GM19395 (cell line): ENCODE measurements around the gene GAL3ST3.
"Not testable (repeated sequence)": the region's sequence is repeated elsewhere in the genome, so short reads cannot be mapped to it uniquely, and the experiment has no call there.

Experiments
- ATAC-seq: cut with Tn5 transposase; IDR thresholded peaks from one replicate; pipeline ENCODE4 v1.9.1; 2021; ENCODE audit warnings: mild to moderate bottlenecking, moderate library complexity; ENCODE audit not compliant: unreplicated experiment

The GAL3ST3 gene

GRCh38 chr11:66014804-66015453, 34.0 kb downstream of the GAL3ST3 start:
- ATAC-seq: no peak

DNA sequence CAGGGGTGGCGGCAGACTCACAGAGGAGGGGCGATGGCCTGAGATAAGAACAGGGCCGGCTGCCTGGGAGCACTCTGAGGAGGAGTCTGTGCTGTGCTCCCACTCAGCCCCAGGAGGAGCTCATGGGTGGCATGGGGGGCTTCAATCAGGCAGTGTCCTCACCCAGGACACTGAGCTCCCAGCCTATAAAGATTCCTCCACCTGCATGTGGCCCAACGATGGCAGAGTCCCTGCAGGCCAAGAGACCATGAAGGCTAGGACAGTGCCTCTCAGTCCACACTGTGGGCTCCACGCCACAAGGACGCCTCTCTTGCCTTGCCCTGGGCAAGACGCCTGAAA, 35.2 kb downstream of the GAL3ST3 start:
- no peak for ATAC-seq

GRCh38 chr11:66012946-66013761, 35.8 kb downstream of the GAL3ST3 start:
- ATAC-seq: no peak

GRCh38 chr11:66012371-66012945, 36.5 kb downstream of the GAL3ST3 start:
- ATAC-seq: no peak

DNA sequence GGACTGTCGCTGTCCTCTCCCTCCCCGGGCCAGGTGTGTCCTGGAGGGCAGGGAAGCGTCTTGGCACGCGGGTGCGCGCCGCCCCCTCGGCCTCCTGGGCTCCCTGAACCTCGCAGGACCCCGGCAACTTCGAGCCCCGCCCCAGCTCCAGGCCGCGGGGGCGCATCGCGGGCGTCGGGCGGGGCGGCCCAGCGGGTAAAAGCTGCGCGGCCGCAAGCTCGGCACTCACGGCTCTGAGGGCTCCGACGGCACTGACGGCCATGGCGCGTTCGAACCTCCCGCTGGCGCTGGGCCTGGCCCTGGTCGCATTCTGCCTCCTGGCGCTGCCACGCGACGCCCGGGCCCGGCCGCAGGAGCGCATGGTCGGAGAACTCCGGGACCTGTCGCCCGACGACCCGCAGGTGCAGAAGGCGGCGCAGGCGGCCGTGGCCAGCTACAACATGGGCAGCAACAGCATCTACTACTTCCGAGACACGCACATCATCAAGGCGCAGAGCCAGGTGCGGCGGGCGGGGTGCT, 37.1 kb downstream of the GAL3ST3 start, which contains the start of gene CST6:
CST6 (plus strand) TSS at position 224 of the 519 bp plus-strand sequence; CDS start at position 261, 37 bp downstream.
- ATAC-seq: no peak

DNA sequence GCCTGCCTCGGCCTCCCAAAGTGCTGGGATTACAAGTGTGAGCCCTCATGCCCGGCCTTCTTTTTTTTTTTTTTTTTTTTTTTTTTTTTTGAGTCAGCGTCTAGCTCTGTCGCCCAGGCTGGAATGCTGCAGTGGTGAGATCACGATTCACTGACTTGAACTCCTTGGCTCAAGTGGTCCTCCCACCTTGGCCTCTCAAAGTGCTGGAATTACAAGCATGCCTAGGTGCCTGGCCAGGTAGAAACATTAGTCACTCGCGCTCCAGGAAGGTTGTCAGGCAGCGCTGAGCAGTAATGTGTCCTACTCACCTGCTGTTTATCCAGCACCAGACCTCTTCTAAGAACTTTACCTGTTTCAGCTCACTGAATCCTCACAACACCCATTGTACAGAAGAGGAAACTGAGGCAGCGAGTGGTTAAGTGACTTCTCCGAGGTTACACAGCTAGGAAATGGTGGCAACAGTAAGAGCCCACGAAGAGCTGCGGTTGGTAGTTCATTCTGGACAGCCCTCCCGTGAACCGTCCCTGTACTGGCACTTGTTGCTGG, 37.6 kb downstream of the GAL3ST3 start:
- no peak for ATAC-seq

- ATAC-seq: not testable (repeated sequence)
Measured at GRCh38 chr11:66010036-66010435, 38.9 kb downstream of the GAL3ST3 start.

DNA sequence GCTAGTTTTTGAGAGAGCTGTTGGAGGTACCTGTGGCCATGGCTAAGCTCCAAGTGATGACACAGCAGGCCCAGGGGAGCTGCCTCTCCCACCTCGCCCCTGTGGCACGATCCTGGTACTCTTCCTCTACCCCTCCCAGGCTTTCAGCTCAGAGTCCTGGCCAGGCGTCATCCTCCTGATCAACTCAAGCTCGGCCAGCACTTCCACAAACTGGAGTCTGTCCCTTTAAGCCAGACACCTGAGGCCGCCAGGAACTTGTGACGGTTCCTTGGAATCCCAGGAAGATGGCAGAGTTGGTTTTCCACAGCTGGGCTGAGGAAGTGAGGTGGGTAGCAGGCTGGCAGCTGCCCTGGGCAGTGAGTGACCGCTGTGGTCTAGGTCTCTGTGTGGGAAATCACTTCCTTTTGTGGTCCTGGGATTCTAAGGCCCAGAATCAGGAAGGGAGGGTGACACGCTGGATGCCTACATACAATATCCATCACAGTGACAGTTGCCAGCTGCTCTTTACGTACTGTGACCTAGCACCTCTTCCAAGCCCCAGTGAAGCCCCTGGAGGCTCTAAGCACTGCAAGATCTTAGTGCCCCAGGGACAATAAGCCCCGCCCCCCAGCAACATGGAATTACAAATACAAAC, 40.4 kb downstream of the GAL3ST3 start:
- ATAC-seq: no peak

DNA sequence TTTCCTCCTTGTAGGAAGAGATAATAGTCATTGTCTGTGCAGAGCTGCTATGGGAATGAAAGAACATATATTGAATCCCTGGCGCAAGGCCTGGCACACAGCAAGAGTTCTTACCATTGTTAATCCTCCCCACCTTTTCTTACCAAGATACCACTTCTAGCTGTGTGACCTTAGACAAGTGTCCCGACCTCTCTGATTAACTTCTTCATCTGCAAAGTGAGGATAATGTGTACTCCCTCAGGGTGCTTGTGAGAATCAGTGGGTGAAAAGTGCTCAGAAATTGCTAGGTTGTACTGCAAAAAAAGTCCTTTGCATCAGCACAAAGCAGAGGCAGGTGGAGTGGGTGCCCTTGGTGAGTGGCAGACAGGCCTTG, 40.9 kb downstream of the GAL3ST3 start:
- ATAC-seq: no peak

GRCh38 chr11:66007201-66007634, 41.7 kb downstream of the GAL3ST3 start:
- no peak for ATAC-seq

DNA sequence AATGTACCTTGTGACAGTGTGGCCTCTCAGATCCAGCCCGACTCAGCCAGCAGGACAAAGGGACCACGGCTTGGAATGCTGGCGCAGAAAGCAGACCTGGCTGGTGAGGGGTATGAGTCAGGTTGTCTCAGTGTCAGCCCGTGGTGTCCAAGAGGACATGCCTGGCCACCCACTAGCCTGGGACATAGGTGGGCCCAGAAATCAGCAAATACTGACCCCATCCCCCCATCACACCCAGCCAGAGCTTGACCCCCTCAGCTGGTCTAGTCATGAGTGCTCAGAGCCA, 42.1 kb downstream of the GAL3ST3 start:
- no peak for ATAC-seq

DNA sequence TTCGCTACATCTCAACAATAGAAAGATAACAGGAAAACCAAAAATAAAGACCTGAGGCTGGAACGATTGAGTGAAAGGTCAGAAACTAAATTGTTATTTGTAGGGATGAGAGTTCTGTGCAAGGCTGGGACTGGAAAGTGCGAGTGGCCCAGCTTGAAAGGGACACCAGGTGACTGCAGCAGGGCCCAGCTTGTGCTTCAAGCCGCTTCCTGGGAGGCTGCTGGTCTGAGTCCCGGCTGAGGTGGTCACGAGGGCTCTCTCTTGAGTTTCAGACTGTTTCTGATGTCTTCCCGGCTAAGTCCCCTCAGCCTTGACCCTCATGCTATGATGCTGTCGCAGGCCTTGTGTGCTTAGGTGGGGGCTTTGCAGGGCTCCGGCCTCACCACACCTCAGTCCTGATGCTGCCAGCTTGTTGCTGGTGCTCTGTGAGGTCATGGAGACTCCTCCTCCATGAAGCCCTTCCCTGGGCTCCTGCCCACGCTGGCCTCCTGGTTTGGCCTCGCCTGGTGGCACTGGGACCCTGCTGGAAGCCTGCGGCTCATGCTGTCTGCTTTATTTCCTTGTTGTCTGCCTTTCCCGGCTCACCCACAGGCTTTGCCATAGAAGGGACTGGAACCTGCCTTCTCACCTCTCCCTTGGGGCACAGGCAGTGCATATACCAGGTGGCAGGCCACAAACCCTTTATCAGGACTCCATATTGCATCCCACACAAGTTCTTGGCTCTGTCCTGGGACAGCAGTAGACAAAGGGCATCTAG, 42.6 kb downstream of the GAL3ST3 start:
- no peak for ATAC-seq

DNA sequence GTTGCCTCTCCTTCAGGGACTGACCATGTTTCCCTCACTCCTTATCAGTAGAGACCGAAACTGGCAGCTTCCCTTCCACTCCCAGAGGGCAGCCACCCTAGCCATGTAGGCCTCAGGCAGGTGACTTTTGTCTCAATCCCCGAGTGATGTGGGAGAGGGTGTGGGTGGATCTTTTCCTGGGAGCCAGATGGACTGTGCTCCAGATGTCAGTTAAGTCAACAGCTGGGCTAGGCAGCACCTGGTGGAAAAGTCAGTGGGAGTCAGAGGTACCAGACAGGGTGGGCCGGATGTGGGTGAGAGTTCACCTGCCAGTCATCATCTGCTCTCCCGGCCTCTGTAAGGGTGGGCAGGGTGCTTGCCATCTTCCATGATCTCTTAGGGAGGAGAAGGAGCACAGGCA, 44.8 kb downstream of the GAL3ST3 start:
- ATAC-seq: no peak

GRCh38 chr11:66003291-66003690, 45.7 kb downstream of the GAL3ST3 start:
- ATAC-seq: no peak

DNA sequence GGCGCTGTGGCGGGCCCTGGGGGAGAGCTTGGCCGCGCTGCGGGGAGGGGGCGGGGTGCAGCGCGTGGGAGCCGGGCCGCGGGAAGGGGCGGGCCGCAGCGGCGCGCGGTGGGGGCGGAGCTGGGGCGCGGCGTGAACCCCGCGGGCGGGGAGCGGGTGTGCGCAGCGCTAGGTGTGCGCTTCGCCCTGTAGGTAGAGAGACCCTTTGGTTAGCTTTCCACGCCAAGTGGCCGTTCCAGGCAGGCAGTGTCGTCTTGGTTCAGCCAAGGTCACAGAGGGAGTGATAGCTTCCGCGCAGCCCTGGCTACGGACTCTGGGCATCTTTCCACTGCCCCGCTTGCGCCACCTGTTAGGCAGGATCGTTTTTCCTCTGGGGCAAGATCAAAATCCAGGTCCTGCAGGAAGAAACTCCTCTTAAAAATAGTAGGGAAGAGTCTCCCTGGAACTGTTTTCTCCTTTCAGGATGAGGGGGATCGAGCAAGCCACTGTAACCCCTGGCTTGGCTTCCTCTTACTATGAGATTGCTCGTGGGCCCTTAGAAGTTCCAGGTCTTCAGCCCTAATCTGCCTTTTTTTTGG, 46.2 kb downstream of the GAL3ST3 start:
- ATAC-seq: peak; percentile 43

DNA sequence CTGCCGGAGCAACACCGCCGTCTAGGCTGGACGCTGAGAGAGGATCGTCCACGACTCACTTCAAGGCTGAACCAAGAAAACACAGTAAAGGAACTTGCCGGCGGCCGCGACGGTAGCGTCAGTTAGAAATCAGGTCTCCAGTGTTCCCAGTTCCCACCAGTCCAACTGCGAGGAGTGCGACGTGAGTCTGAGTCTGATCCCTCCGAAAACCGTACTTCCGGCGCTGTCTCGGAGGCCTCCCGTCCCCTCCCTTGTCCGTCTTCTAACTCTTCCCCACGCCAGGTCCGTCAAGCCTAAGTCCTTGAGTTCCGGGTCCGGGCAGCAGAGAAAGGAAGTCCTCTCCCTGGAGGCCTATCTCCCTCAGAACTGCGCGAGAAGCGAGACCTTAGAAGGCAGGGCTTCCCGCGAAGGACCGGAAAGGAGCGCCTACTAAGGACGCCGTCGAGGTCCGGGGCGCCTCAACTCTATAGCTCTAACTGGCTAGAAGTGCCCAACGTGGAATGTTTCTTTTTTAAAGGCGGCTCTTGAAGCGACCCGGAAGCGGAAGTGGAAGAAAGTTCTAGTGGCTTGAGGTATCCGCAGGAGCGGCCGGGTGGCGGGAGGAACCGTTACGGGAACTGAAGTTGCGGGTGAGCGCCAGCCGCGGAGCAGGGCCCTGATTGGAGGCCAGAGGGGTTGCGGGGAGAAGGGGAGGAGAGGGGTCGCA, 46.9 kb downstream of the GAL3ST3 start, which contains the start of the genes BANF1 and EIF1AD:
BANF1 (plus strand) TSS at position 562 of the 706 bp plus-strand sequence. CDS start 748 bp downstream, outside the sequence.
EIF1AD (minus strand) TSS at position 216 of the 706 bp plus-strand sequence. CDS start 1,768 bp downstream, outside the sequence.
- ATAC-seq: peak; percentile 76

DNA sequence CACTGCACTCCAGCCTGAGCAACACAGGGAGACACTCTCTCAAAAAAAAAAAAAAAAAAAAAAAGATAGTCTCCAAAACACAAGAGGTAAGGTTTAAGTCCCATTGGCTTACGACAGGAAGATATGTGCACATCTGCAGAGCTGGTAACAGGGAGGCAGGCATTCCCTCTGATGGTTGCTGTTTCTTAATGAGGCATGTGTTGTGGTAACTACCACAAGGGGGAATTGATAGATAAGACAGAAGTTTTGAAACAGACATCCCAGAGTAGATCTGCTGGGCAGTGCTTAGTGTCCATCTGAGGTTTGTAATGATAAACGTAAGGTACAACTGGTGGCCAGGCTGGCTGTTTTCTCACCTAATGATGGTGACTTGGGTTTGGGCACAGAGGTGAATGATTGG, 51.7 kb downstream of the GAL3ST3 start:
- ATAC-seq: no peak

- no peak for ATAC-seq
Measured at GRCh38 chr11:65992056-65992455, 56.9 kb downstream of the GAL3ST3 start.
